ENCODE data around the gene OAS1.
A peak's percentile ranks its signal among the peaks of the same experiment; 100 is the strongest.

The OAS1 gene

GRCh38 chr12:112936264-112936663, 29.5 kb downstream of the OAS1 start:
- DNase-seq (ENCODE audit: low spot score in 2 of 2), result no peak
- H3K27me3 ChIP-seq (ENCODE audit: low read depth), result no peaks in the 10 kb centered on the region
- H3K4me1 ChIP-seq, result peaks cover 11% of the 10 kb centered on the region
- H3K4me3 ChIP-seq, result no peak overlapping the region
- in situ Hi-C loops (cut with MboI; ENCODE audit: low sequenced_read_pairs), result no loop called here
- H3K9me3 ChIP-seq, result no peaks in the 10 kb centered on the region; the same call in 1 of the 2 replicates
- no peaks in the 10 kb centered on the region for H3K36me3 ChIP-seq (replicated peaks)

- Histone ChIP-seq H3K27me3 (ENCODE audit: low read depth) (no peaks in the 10 kb centered on the region), H3K9me3 (no peaks in the 10 kb centered on the region; the same call in 1 of the 2 replicates), H3K4me1 (peaks cover 11% of the 10 kb centered on the region), H3K4me3 (no peak overlapping the region), H3K36me3 (replicated peaks) (no peaks in the 10 kb centered on the region)
- no peak for DNase-seq (ENCODE audit: low spot score in 2 of 2)
- in situ Hi-C loops (cut with MboI; ENCODE audit: low sequenced_read_pairs), result no loop called here
Observed at GRCh38 chr12:112936927-112937326, 30.2 kb downstream of the OAS1 start.

DNA sequence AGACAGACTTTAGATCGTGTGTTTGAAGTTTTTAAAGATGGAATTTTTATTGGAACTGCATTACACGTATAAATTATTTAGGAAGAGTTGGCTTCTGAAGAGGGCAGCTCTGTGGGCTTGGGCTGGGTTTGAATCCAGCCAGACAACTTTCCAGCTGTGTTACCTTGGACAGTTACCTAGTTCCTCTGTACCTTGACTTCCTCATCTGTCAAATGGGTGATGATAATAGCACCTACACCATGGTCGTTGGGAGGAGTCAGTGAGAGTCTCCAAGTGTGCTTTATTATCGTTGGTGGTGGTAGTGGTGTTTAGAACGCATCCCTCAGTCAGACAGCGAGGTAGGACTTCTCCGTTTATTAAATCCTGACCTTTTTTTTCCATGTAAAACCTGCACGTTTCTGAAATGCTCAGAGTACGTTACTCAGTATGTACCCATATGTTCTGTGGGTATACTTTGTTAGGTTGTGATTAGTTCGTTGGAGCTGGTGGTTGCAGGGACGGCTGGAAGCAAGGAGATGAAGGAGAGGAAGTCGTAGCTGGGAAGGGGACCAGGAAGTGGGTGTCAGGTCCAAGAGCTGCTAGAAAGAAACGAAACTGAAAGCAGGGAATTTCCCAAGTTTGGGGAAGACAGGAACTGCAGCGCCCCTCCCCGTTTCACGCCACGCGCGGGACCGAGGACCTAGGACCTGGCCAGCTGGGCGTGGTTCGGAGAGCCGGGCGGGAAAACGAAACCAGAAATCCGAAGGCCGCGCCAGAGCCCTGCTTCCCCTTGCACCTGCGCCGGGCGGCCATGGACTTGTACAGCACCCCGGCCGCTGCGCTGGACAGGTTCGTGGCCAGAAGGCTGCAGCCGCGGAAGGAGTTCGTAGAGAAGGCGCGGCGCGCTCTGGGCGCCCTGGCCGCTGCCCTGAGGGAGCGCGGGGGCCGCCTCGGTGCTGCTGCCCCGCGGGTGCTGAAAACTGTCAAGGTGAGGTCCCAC, 31.3 kb downstream of the OAS1 start, which contains the start of gene OAS3:
TSS of gene OAS3 (plus strand) at position 734 of the 979 bp plus-strand sequence. CDS start at position 791, 57 bp downstream.
- no peaks in the 10 kb centered on the region for H3K27me3 ChIP-seq (ENCODE audit: low read depth)
- no peaks in the 10 kb centered on the region; the same call in 1 of the 2 replicates for H3K9me3 ChIP-seq
- in situ Hi-C loops (cut with MboI; ENCODE audit: low sequenced_read_pairs), result no loop called here
- peak within 1 kb of the TSS; percentile 50 for H3K4me3 ChIP-seq
- H3K36me3 ChIP-seq (replicated peaks), result no peaks in the 10 kb centered on the region
- peaks cover 11% of the 10 kb centered on the region for H3K4me1 ChIP-seq
- peak; percentile 40 to 80 for DNase-seq (ENCODE audit: low spot score in 2 of 2)

DNA sequence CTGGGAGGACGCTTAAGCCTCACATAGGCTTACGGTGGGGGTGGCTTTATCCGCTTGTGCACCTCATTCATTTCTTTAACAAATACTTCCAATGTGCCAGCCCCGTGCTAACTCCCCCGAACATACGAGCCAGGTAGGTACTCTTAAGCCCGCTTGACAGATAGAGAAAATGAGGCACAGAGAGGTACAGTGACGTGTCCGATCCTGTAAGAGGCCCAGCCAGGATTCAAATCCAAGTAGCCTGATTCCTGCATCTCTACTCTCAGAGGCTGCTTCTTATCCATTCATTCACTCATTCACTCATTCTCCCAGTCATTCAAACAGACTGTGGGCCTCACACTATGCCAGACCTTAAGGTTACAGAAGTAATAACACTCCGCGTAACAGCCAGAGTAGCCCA, 32.0 kb downstream of the OAS1 start:
- in situ Hi-C loops (cut with MboI; ENCODE audit: low sequenced_read_pairs), result no loop called here
- peak overlapping the region; percentile 50 for H3K4me3 ChIP-seq
- no peaks in the 10 kb centered on the region for H3K27me3 ChIP-seq (ENCODE audit: low read depth)
- no peaks in the 10 kb centered on the region for H3K36me3 ChIP-seq (replicated peaks)
- peaks cover 11% of the 10 kb centered on the region for H3K4me1 ChIP-seq
- H3K9me3 ChIP-seq, result no peaks in the 10 kb centered on the region; the same call in 1 of the 2 replicates
- DNase-seq (ENCODE audit: low spot score in 2 of 2), result no peak

DNA sequence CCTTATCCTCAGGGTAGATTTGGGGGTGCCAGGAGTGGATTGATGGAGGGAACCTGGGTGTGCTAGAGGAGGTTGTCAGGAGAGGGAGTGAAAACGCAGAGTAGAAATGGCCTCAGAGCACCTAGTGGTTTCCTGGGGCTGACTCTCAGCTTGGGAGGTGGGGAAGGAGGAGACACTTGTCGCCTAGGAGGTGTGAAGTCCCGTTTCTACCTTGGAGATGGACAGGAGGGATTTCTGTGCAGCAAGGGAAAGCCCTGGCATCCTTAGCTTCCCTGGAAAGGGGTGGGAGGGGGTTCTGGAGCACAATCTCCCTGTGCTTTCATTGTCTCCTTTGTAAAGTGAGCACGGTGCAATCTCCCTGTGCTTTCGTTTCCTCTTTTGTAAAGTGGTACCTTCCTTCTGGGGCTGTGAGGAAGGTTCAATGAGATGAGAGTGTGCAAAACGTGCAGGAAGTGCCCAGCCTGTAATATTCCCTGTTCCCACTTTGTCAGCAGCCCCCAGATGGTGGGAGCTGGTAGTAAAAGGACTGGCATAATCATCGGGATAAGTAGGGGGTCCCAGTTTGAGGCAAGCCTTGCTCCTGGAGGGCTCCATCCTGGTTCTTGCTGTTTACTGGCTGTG, 33.1 kb downstream of the OAS1 start:
- Histone ChIP-seq H3K4me3 (no peak overlapping the region), H3K4me1 (peaks cover 11% of the 10 kb centered on the region), H3K36me3 (replicated peaks) (no peaks in the 10 kb centered on the region), H3K27me3 (ENCODE audit: low read depth) (no peaks in the 10 kb centered on the region), H3K9me3 (no peaks in the 10 kb centered on the region; the same call in 1 of the 2 replicates)
- in situ Hi-C loops (cut with MboI; ENCODE audit: low sequenced_read_pairs), result no loop called here
- DNase-seq (ENCODE audit: low spot score in 2 of 2), result no peak

- no peak for DNase-seq (ENCODE audit: low spot score in 2 of 2)
- no peaks in the 10 kb centered on the region for H3K27me3 ChIP-seq (ENCODE audit: low read depth)
- H3K36me3 ChIP-seq (replicated peaks), result no peaks in the 10 kb centered on the region
- H3K9me3 ChIP-seq, result no peaks in the 10 kb centered on the region; the same call in 1 of the 2 replicates
- in situ Hi-C loops (cut with MboI; ENCODE audit: low sequenced_read_pairs), result no loop called here
- peaks cover 11% of the 10 kb centered on the region for H3K4me1 ChIP-seq
- H3K4me3 ChIP-seq, result no peak overlapping the region
Observed at GRCh38 chr12:112941528-112942335, 35.0 kb downstream of the OAS1 start.

- Histone ChIP-seq H3K27me3 (ENCODE audit: low read depth) (no peaks in the 10 kb centered on the region), H3K4me1 (peaks cover 11% of the 10 kb centered on the region), H3K4me3 (no peak overlapping the region), H3K36me3 (replicated peaks) (peaks cover 2% of the 10 kb centered on the region; the same call in 1 of the 2 replicates), H3K9me3 (no peaks in the 10 kb centered on the region; the same call in 1 of the 2 replicates)
- in situ Hi-C loops (cut with MboI; ENCODE audit: low sequenced_read_pairs), result no loop called here
- no peak for DNase-seq (ENCODE audit: low spot score in 2 of 2)
Observed at GRCh38 chr12:112942572-112942971, 35.8 kb downstream of the OAS1 start.

DNA sequence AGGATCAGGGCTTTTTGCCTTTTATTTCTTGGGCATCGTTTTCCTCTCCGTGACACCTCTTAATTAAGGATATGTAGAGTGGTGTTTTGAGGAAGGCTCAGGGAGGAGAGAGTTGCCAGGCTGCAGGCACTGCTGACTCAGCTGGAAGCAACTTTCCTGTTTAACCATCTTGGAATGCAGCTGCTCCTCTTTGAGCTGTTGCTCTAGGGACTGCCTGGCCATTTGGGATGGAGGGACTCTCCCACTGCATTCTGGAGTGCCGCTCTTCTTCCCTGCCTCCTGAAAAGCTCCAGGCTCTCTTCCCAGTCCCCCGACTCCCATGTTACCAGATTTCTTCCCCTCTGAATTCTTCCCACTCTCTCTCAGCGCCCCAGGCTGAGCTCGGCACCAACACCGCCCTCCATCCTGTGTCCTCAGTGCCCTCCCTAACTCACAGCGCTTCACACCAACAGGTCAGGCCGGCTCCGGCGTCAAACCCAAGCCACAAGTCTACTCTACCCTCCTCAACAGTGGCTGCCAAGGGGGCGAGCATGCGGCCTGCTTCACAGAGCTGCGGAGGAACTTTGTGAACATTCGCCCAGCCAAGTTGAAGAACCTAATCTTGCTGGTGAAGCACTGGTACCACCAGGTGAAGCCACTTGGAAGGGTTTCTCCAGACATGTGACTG, 37.4 kb downstream of the OAS1 start:
- Histone ChIP-seq H3K27me3 (ENCODE audit: low read depth) (no peaks in the 10 kb centered on the region), H3K4me1 (peaks cover 6% of the 10 kb centered on the region), H3K4me3 (no peak overlapping the region), H3K36me3 (replicated peaks) (peaks cover 7% of the 10 kb centered on the region; the same call in 1 of the 2 replicates), H3K9me3 (no peaks in the 10 kb centered on the region; the same call in 1 of the 2 replicates)
- in situ Hi-C loops (cut with MboI; ENCODE audit: low sequenced_read_pairs), result no loop called here
- no peak for DNase-seq (ENCODE audit: low spot score in 2 of 2)

GRCh38 chr12:112945515-112945914, 38.8 kb downstream of the OAS1 start:
- in situ Hi-C loops (cut with MboI; ENCODE audit: low sequenced_read_pairs), result no loop called here
- no peak for DNase-seq (ENCODE audit: low spot score in 2 of 2)
- Histone ChIP-seq H3K4me3 (no peak overlapping the region), H3K36me3 (replicated peaks) (peaks cover 7% of the 10 kb centered on the region; the same call in 1 of the 2 replicates), H3K9me3 (no peaks in the 10 kb centered on the region; the same call in 1 of the 2 replicates), H3K27me3 (ENCODE audit: low read depth) (no peaks in the 10 kb centered on the region), H3K4me1 (no peaks in the 10 kb centered on the region)

DNA sequence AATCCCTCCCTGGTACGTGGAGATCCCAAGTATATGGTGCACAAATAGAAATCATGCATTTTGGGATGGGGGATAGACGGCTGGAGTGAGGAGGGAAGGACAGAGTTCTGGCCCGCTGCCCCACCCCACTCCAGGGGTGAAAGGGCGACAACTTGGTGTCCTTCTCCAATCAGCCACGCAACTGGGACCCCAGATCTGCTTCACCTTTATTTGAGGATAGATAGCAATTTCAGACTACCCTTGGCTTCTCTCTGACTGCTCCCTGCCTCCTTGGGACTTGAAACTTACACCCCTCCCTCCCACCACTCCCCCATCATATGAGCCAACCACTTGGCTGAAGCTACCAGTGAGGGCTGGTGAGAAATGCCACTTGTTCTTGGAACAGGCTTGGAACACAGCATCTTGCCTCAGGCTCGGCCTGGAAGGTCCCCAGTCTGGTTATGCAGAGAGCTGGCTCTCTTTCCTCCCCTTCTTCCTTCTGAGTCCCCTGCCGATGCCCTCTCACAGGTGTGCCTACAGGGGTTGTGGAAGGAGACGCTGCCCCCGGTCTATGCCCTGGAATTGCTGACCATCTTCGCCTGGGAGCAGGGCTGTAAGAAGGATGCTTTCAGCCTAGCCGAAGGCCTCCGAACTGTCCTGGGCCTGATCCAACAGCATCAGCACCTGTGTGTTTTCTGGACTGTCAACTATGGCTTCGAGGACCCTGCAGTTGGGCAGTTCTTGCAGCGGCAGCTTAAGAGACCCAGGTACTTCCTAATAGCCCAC, 39.7 kb downstream of the OAS1 start:
- Histone ChIP-seq H3K4me3 (no peak overlapping the region), H3K9me3 (no peaks in the 10 kb centered on the region), H3K27me3 (ENCODE audit: low read depth) (no peaks in the 10 kb centered on the region), H3K36me3 (replicated peaks) (peaks cover 7% of the 10 kb centered on the region; the same call in 1 of the 2 replicates), H3K4me1 (no peaks in the 10 kb centered on the region)
- in situ Hi-C loops (cut with MboI; ENCODE audit: low sequenced_read_pairs), result no loop called here
- peak in 1 of 2 experiments; percentile 7 for DNase-seq (ENCODE audit: low spot score in 2 of 2)

GRCh38 chr12:112947314-112947713, 40.6 kb downstream of the OAS1 start:
- Histone ChIP-seq H3K9me3 (no peaks in the 10 kb centered on the region), H3K27me3 (ENCODE audit: low read depth) (no peaks in the 10 kb centered on the region), H3K4me3 (no peak overlapping the region), H3K36me3 (replicated peaks) (peaks cover 7% of the 10 kb centered on the region; the same call in 1 of the 2 replicates), H3K4me1 (no peaks in the 10 kb centered on the region)
- no peak for DNase-seq (ENCODE audit: low spot score in 2 of 2)
- in situ Hi-C loops (cut with MboI; ENCODE audit: low sequenced_read_pairs), result no loop called here

DNA sequence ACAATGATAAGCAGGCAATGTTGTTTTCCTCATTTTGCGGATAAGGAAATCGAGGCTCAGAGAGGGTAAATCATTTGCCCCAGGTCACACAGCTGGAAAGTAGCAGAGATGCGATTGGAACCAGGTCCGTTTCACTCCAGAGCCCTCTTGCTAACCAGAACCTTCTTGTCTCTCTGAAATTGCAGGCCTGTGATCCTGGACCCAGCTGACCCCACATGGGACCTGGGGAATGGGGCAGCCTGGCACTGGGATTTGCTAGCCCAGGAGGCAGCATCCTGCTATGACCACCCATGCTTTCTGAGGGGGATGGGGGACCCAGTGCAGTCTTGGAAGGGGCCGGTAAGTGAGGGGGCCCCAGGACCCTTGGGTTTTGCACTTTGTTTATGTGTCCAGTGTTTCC, 41.0 kb downstream of the OAS1 start:
- H3K36me3 ChIP-seq (replicated peaks), result peaks cover 7% of the 10 kb centered on the region; the same call in 1 of the 2 replicates

More for the DNA sequence above, 41.0 kb downstream of the OAS1 start:
- Histone ChIP-seq H3K27me3 (ENCODE audit: low read depth) (no peaks in the 10 kb centered on the region), H3K4me1 (no peaks in the 10 kb centered on the region), H3K4me3 (no peak overlapping the region), H3K9me3 (no peaks in the 10 kb centered on the region)
- peak in 1 of 2 experiments; percentile 1 for DNase-seq (ENCODE audit: low spot score in 2 of 2)
- in situ Hi-C loops (cut with MboI; ENCODE audit: low sequenced_read_pairs), result no loop called here

Data from HAP-1 (cell line).